ELF-1 (cell line): ENCODE results near the gene PBX1.
"Not testable (repeated sequence)": the region's sequence is repeated elsewhere in the genome, so short reads cannot be mapped to it uniquely, and the experiment has no call there.

Experiments
- DNase-seq: peaks from one replicate; pipeline ENCODE4 v3.0.0-alpha.2; 2016; ENCODE audit warnings: low read depth, low spot score

Gene PBX1

DNA sequence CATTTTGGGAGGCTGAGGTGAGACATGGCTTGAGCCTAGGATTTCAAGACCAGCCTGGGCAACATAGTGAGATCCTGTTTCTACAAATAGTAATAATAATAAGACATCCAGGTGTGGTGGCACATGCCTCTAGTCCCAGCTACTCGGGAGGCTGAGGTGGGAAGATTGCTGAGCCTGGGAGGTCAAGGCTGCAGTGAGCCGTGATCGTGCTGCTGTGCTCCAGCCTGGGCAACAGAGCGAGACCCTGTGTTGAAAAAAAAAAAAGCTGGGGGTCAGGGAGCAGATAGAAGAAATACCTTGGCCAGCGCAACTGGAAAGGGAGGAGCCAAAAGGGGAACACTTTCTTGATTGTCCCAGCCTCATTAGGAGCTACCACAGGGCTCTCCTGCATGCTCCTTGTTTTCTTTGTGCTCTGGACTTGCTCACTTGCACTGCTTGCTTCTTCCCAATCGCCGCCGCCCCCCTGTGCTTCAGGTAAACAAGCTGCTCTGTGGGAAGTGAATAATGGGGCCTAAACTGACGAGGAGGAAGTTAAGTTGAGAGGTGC lies 31.1 kb downstream of the PBX1 start:
- peak; percentile 84 for DNase-seq

DNA sequence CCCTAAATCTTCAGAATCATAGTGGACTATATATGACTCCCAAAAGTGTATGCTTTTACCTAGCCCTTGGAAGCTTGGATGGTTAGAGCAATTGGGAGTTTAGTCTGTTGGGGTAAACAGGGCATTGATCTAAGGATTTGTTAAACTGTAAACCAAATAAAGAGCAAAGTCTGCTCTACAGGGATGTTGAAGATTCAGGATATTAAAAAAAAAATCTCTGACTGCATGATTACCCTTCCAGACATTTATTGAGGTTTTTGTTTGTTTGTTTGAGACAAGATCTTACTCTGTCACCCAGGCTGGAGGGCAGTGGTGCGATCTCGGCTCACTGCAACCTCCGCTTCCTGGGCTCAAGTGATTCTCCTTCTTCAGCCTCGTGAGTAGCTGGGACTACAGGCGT lies 31.6 kb downstream of the PBX1 start:
- DNase-seq, result no peak

DNA sequence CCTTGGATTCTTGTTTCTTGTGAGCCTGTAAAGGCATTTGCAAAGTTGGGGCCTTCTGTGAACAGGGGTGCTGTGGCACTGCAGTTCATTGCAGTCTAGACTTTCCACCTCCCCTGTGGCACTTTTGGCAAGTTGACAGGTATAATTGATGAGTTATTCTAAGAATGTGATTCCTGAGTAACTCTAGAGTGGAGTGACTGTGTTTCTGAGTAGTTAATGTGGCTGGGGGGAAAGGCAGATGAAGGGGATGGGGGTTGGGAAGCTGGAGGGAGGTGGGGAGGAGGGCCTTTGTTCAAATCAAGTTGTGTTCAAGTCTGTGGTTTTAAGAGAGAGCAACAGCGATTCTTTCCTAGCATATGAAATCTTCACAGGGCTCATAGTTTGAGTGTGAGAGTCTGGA lies 32.9 kb downstream of the PBX1 start:
- DNase-seq, result peak; percentile 82

DNA sequence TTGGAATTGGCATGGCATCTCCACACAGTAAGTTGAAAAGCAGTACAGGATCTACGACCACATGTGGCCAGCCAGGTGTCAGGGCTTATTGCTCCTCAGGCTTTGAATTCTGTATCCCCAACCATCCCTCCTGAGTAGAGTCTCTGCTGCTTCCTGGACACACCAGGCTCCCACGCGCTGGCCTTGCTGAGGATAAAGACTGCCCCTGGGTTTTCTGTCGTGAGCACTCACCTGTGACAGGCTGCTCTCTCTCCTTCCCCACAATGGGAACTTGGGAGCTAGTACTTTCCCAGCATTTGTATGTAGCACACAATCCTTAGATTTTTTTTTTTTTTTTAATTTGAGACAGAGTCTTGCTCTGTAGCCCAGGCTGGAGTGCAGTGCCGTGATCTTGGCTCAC lies 33.6 kb downstream of the PBX1 start:
- peak; percentile 47 for DNase-seq

GRCh38 chr1:164595212-164595611 lies 36.2 kb downstream of the PBX1 start:
- DNase-seq, result no peak

- no peak for DNase-seq
Measured at GRCh38 chr1:164596172-164596571, 37.2 kb downstream of the PBX1 start.

GRCh38 chr1:164598719-164599118 lies 39.7 kb downstream of the PBX1 start:
- DNase-seq, result no peak

GRCh38 chr1:164599272-164599671 lies 40.3 kb downstream of the PBX1 start:
- no peak for DNase-seq

DNA sequence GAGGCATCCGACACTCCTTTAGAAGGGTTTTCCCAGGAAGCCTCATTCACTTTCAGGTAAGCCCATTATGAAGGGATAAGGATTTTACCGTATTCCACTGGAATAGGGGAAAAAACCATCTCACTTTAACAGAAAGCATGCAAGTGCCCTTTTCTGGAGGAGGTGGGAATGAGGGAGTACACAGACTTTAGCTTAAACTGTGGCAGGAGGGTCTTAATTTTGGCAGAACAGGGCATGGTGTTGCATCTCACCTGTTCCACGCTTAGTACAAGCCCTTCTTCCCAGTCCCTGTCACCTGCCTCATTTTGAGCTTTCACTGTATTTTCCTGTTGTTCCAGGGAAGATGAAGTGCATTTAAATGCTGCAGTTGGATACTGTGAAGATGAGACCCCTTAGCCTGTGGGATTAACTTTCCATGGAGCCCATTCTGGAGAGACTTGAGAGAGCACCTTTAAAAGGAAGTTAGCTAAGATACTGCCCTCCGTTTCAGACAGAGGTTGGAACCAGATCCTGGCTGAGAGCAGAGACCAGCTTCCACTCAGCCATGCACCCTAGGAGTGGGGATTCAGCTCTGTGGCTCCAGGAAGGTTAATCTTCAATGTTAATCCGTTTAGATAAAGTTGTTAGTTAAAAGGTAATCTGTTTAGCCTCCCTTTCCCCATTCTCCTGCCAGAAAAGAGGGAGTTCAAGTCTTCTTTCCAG lies 42.6 kb downstream of the PBX1 start:
- DNase-seq, result no peak

DNA sequence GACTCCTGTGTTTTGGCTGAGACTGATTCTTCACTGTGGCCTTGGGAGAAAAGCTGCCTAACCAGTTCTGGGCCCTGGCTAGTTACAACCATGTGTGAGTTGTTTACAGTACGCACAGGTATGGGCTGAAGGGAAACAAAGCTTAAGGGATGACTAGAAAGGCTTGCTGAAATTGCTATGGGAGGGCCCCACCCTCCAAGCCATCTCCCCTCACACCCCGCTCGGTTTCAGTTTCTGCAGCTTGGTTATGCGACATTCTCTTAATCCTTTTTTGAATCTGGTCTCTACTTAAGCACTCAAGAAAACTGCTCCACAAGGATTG lies 43.1 kb downstream of the PBX1 start:
- peak; percentile 91 for DNase-seq

DNA sequence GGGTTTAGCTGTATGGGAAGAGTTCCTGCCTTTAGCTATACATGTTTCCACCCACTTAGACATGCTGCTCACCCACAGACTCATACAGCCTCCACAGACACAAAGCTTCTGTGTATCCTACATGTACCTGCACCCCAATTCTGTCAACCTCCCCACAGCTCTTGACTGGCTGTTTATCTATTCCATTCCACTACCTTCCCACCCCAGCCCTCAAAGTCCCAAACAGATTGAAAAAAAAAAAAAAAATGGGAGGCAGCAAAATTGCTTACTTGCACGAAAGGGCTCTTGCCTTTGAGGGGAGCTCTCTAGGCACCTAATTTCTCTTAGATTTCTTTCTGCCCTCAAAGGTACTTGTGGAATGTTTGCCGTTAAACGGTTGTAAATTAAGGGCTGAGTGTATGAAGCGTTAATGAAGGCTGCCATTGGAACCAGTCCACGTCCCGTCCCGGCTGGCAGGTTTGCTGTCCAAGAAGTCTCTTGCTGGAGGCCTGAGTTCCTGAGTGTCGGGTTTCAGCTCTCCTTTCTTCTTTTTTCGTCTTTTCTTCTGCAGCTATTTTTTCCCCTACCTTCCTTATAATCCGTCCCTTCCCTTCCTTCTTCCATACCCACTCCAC lies 43.6 kb downstream of the PBX1 start:
- peak; percentile 88 for DNase-seq

DNA sequence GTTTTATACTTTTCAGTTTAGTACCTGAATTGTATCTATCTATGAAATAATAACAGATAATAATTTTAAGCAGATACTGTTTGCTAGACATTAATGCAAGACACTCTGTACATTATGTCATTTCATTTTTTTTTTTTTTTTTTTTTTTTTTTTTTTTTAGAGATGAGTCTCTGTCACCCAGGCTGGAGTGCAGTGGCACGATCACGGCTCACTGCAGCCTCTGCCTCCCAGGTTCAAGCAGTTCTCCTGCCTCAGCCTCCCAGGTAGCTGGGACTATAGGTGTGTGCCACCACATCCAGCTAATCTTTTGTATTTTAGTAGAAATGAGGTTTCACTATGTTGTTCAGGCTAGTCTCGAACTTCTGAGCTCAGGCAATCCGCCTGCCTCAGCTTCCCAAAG lies 44.8 kb downstream of the PBX1 start:
- DNase-seq, result not testable (repeated sequence)

GRCh38 chr1:164604541-164604940 lies 45.6 kb downstream of the PBX1 start:
- no peak for DNase-seq

- peak; percentile 51 for DNase-seq
Measured at GRCh38 chr1:164605254-164606091, 46.5 kb downstream of the PBX1 start.

DNA sequence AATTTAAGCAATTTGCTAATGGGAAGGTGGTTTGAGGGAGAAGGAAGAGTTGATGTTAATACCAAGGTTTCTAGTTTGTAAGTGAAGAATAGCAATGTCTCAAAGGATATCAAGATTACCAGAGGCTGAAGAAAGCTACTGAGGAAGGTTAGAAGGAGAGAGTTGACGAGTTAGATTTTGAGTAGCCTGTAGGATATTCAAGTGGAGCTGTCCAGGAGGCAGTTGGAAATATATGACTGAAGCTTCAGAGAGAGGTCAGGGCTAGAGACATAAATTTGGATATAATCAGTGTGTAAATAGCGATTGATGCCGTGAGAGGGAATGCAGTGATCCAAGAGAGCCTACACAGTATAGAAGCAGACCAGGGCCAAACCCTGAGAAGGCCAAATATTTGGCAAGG lies 48.4 kb downstream of the PBX1 start:
- DNase-seq, result no peak

DNA sequence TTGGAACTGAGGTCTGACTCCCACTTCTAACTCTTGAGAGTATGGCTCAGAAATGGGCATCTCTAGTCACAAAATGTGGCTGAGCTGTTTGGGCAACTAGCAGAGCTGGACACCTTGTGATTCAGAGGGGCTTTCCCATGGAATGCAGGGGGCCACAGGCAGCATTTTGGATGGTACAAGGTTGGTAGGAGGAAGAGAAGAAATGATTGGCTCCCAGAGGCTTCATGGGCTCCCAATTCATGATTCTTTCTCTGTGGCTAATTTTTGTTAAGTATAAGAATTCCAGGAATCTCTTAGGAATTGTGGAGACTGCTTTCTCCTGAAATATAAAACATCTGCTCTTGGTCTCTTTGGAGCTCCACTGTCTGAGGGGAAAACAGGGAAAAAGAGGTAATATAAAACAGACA lies 49.7 kb downstream of the PBX1 start:
- DNase-seq, result no peak

DNA sequence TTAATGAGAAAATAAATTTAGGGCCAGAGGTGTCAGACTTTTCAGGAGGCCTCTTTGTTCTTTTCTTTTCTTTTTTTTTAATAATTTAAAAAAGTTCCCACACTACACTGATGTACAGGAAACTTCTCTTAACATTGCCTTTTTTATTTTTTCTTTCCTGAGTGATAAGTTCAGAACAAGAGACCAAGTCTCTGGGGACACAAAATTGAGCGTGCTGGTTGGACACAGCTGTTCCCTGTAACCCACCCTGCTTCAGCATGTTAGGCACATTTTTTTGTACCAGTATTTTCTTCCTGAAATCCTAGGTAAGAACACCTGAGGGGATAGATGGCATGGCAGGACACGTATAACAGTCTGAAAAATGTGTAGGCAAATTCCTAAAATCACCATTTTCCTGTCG lies 50.1 kb downstream of the PBX1 start:
- no peak for DNase-seq

DNA sequence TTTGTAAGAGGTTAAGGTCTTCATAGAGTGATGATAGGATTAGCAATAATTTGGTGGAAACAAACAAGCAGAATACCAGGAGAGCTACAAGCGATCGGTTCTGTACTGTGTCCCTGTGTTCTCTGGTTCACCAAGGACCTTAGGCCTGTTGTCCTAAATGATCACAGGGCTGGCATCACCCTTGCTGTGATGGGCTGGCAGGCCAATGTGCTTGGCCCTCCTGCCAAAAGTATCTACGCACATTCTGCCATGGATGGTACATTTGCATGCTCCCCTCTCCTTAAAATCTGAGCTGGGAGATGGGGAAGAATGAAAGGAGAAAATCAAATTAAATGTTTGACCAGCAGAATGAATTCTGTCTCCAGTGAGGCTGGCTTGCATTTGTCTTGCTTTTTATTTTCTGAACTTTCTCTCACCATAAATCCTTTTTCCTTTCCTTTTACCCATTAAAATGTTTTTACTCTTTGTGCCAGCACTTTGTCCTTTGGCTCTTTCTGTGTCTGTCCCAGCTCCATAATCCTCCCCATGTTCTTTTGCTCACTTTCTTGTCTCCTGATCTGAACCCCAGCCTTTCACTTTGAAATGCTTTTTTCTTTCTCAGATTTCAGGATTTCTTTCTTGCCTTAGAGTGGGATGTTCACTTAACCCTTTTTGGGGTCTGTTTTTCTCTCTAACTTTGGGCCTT lies 51.7 kb downstream of the PBX1 start:
- no peak for DNase-seq

DNA sequence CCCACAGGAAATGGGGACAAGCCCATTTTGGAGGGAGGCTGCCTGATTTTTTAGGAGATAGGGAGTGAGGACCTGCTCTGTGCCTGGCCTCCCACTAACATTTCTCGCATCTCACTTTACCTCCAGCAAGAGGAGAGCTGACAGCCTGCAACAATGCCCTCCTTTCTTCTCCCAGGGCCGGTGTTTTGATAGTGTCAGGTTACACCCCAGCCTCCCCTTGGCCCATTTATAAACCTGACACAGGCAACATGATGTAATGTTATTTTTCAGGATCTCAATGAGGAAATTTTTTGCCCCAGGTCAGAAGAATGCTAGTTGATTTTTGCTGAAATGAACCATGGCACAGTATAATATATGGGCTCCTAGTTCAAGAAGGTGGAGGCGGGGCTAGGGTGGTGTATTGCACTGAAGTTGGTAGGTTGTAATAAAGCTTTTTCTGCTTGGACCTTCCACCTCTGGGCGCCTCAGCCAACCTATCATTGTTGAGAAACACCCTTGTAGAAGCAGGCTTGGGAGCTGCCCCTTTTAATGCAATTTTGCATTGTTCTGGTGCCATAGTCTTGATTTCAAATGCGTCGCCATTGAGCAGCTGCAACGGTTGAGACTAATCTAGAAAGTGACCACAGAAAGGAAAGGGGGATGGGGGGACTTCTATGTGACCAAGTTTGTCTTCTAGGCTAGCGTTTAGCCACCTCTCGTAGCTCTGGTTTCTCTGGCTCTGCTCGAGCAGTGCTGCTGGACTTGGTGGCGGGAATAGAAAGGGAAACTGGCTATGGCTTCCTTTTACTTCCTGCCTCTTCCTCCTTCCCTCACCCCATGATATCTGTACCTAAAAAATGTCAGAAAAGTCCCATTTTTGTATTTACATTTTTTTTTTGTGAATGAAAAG lies 53.0 kb downstream of the PBX1 start:
- peak; percentile 84 for DNase-seq

GRCh38 chr1:164613176-164613575 lies 54.2 kb downstream of the PBX1 start:
- no peak for DNase-seq

DNA sequence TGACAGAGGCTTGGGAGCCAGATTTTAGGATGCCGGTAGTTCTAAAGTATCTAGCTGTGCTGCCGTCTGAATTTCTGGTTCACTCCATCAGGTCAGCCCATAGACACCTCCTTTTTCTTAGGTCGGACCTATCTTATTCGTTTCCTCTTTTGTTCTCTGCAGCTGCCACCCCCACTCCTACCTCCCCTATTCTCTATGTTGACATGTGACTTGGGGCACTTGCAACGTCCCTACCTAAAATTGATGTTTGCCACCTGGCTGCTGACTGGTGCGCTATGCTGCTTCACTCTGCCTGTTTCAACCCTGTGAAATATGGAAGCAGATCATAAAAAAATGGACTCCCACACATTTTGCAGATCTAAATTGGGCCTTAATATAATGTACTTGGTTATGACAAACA lies 55.3 kb downstream of the PBX1 start:
- no peak for DNase-seq
